Measurements from ENCODE around the gene PEF1.

- TF ChIP-seq, protein P1, sequence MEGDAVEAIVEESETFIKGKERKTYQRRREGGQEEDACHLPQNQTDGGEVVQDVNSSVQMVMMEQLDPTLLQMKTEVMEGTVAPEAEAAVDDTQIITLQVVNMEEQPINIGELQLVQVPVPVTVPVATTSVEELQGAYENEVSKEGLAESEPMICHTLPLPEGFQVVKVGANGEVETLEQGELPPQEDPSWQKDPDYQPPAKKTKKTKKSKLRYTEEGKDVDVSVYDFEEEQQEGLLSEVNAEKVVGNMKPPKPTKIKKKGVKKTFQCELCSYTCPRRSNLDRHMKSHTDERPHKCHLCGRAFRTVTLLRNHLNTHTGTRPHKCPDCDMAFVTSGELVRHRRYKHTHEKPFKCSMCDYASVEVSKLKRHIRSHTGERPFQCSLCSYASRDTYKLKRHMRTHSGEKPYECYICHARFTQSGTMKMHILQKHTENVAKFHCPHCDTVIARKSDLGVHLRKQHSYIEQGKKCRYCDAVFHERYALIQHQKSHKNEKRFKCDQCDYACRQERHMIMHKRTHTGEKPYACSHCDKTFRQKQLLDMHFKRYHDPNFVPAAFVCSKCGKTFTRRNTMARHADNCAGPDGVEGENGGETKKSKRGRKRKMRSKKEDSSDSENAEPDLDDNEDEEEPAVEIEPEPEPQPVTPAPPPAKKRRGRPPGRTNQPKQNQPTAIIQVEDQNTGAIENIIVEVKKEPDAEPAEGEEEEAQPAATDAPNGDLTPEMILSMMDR (IDR thresholded peaks at IDR 0.05): no peak
- TF ChIP-seq POLR2A (IDR thresholded peaks at IDR 0.05): no peak
These were observed 17.8 kb upstream of the PEF1 start for GRCh38 chr1:31662463-31662862.

Data from thyroid gland (tissue), 4 donors.